Osteocyte (in vitro differentiated cells): ENCODE measurements around the gene SLC26A6. TPM values are rescaled to one million over a fixed set of nuclear protein-coding genes. Genes with fewer than 3 reads are reported as not detected.

Source experiments
- DNase-seq: peaks from one replicate; pipeline ENCODE4 v3.0.0; 2021; ENCODE audit warnings: mixed read lengths; ENCODE audit not compliant: unreplicated experiment; ENCODE audit errors: extremely low spot score
- H3K27ac Mint-ChIP-seq: one replicate; pipeline ENCODE4 v1.8.0; 2021; ENCODE audit warnings: mild to moderate bottlenecking, mixed read lengths; ENCODE audit not compliant: unreplicated experiment
- H3K27me3 Mint-ChIP-seq: one replicate; pipeline ENCODE4 v1.8.0; 2021; ENCODE audit warnings: mixed read lengths; ENCODE audit not compliant: unreplicated experiment
- H3K36me3 Mint-ChIP-seq: one replicate; pipeline ENCODE4 v1.8.0; 2021; ENCODE audit warnings: mixed read lengths; ENCODE audit not compliant: unreplicated experiment
- H3K4me1 Mint-ChIP-seq: one replicate; pipeline ENCODE4 v1.8.0; 2021; ENCODE audit warnings: mixed read lengths; ENCODE audit not compliant: unreplicated experiment
- H3K4me3 Mint-ChIP-seq: one replicate; pipeline ENCODE4 v1.8.0; 2021; ENCODE audit warnings: mild to moderate bottlenecking, moderate library complexity, mixed read lengths; ENCODE audit not compliant: unreplicated experiment
- H3K9me3 Mint-ChIP-seq: one replicate; pipeline ENCODE4 v1.8.0; 2021; ENCODE audit warnings: mixed read lengths; ENCODE audit not compliant: unreplicated experiment
- CTCF ChIP-seq: fragments of 200-600 bp; sonication (generic); IDR thresholded peaks from 2 replicates; pipeline ENCODE4 v1.5.0; 2021; ENCODE audit warnings: antibody characterized with exemption, mild to moderate bottlenecking, moderate library complexity
- total RNA-seq: library from RNA; stranded (reverse); gene quantifications from 2 replicates; pipeline ENCODE4 v1.2.1, GENCODE V29; 2021

Gene SLC26A6
- total RNA-seq, 1 donor from 2014 or later: 66.2 TPM

- TF ChIP-seq CTCF: no peak
- no peak for DNase-seq
- H3K27ac Mint-ChIP-seq: no peak overlapping the region
- no peaks in the 10 kb centered on the region for H3K9me3 Mint-ChIP-seq
- H3K4me1 Mint-ChIP-seq: no peaks in the 10 kb centered on the region
- peaks cover 10% of the 10 kb centered on the region for H3K36me3 Mint-ChIP-seq
- H3K27me3 Mint-ChIP-seq: no peaks in the 10 kb centered on the region
- peak overlapping the region; percentile 40 for H3K4me3 Mint-ChIP-seq
Observed at GRCh38 chr3:48655063-48655462, 19.8 kb upstream of the SLC26A6 start.

GRCh38 chr3:48652923-48653715, 17.9 kb upstream of the SLC26A6 start:
- peaks cover 5% of the 10 kb centered on the region for H3K36me3 Mint-ChIP-seq
- no peaks in the 10 kb centered on the region for H3K9me3 Mint-ChIP-seq
- no peaks in the 10 kb centered on the region for H3K27me3 Mint-ChIP-seq
- no peak for TF ChIP-seq CTCF
- no peak overlapping the region for H3K27ac Mint-ChIP-seq
- no peak for DNase-seq
- no peaks in the 10 kb centered on the region for H3K4me1 Mint-ChIP-seq
- no peak overlapping the region for H3K4me3 Mint-ChIP-seq

GRCh38 chr3:48651771-48652170, 16.5 kb upstream of the SLC26A6 start:
- H3K4me1 Mint-ChIP-seq: no peaks in the 10 kb centered on the region
- H3K9me3 Mint-ChIP-seq: no peaks in the 10 kb centered on the region
- TF ChIP-seq CTCF: no peak
- H3K4me3 Mint-ChIP-seq: no peak overlapping the region
- DNase-seq: no peak
- H3K27ac Mint-ChIP-seq: no peak overlapping the region
- peaks cover 5% of the 10 kb centered on the region for H3K36me3 Mint-ChIP-seq
- H3K27me3 Mint-ChIP-seq: no peaks in the 10 kb centered on the region

- TF ChIP-seq CTCF: no peak
- Mint-ChIP-seq H3K4me3 (no peak overlapping the region), H3K36me3 (peaks cover 5% of the 10 kb centered on the region), H3K27ac (no peak overlapping the region), H3K4me1 (no peaks in the 10 kb centered on the region), H3K9me3 (no peaks in the 10 kb centered on the region), H3K27me3 (no peaks in the 10 kb centered on the region)
- no peak for DNase-seq
Observed at GRCh38 chr3:48650723-48651122, 15.5 kb upstream of the SLC26A6 start.

- Mint-ChIP-seq H3K27ac (no peak overlapping the region), H3K4me3 (no peak overlapping the region), H3K4me1 (no peaks in the 10 kb centered on the region), H3K36me3 (peaks cover 6% of the 10 kb centered on the region), H3K27me3 (no peaks in the 10 kb centered on the region), H3K9me3 (no peaks in the 10 kb centered on the region)
- no peak for TF ChIP-seq CTCF
- DNase-seq: no peak
Observed at GRCh38 chr3:48648188-48648850, 13.1 kb upstream of the SLC26A6 start.
